AG04449 (cell line): Measurements from ENCODE around the gene CPN1.

Experiments used
- CTCF ChIA-PET: fragments of 350-600 bp; formaldehyde crosslinking; extraction: SDS; loops from one replicate; lab custom pipeline; 2021; ENCODE audit warnings: antibody characterized with exemption; lab: Yijun Ruan, JAX
- POLR2A ChIA-PET: fragments of 400-600, 350-600 bp; formaldehyde crosslinking; extraction: SDS; loops from one replicate; lab custom pipeline; 2020; ENCODE audit warnings: antibody characterized with exemption, inconsistent platforms; lab: Yijun Ruan, JAX
- DNase-seq: peaks from one replicate; pipeline ENCODE4 v3.0.0-alpha.2; 2010; ENCODE audit warnings: low read depth, low spot score
- H3K4me3 ChIP-seq: 2 replicates; pipeline ENCODE4 v1.5.1; 2011; ENCODE audit warnings: low read depth, mild to moderate bottlenecking, control low read depth, low read length
- TF ChIP-seq, protein P1 (sequence below): IDR thresholded peaks from one replicate; pipeline ENCODE4 v1.5.1; 2011; ENCODE audit warnings: mild to moderate bottlenecking, moderate library complexity, low read length, control low read depth, inconsistent platforms; ENCODE audit not compliant: insufficient read depth; ENCODE audit errors: missing control alignments

Gene CPN1

DNA sequence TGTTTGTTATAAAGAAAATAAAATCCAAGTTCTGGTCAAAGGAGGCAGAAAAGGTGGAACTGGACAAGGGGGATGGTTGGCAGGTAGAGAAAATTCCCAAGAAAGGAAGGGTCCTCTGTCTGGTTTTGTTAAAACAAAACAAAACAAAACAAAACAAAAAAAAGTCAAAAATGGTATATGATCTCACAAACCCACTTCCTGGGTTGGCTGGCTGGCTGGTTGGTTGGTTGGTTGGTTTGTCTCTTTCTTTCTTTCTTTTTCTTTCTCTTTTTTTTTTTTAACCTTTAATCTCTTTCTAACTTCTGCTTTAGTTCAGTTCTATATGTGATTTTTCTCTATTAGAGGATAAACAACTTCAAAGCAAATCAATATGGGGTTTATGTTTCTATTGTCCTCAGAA, 41.1 kb upstream of the CPN1 start:
- no peak overlapping the region for H3K4me3 ChIP-seq
- ChIA-PET CTCF (interaction anchor here (2.9 kb wide), 1 partner anchor 9 kb away, joined by 6 read pairs; no protein-coding TSS in a partner anchor), POLR2A (interaction anchor here (0.5 kb wide), 1 partner anchor 418 kb away, joined by 3 read pairs; no protein-coding TSS in a partner anchor)
- TF ChIP-seq, protein P1, sequence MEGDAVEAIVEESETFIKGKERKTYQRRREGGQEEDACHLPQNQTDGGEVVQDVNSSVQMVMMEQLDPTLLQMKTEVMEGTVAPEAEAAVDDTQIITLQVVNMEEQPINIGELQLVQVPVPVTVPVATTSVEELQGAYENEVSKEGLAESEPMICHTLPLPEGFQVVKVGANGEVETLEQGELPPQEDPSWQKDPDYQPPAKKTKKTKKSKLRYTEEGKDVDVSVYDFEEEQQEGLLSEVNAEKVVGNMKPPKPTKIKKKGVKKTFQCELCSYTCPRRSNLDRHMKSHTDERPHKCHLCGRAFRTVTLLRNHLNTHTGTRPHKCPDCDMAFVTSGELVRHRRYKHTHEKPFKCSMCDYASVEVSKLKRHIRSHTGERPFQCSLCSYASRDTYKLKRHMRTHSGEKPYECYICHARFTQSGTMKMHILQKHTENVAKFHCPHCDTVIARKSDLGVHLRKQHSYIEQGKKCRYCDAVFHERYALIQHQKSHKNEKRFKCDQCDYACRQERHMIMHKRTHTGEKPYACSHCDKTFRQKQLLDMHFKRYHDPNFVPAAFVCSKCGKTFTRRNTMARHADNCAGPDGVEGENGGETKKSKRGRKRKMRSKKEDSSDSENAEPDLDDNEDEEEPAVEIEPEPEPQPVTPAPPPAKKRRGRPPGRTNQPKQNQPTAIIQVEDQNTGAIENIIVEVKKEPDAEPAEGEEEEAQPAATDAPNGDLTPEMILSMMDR, result no peak
- DNase-seq, result no peak

DNA sequence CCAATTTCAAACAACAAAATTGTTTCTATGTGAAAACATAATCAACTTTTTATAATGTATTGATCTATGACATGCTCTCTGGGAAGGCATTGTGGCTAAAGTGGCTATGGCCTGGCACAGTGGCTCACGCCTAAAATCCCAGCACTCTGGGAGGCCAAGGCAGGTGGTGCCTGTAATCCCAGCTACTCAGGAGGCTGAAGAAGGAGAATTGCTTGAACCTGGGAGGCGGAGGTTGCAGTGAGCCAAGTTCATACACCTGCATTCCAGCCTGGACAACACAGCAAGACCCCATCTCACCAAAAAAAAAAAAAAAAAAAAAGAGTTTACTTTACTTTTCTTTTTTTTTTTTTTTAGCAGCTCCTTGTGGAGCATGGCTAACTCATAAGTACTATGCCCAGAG, 38.9 kb upstream of the CPN1 start:
- DNase-seq, result no peak
- ChIA-PET CTCF (no interaction called here), POLR2A (no interaction called here)
- H3K4me3 ChIP-seq, result no peak overlapping the region
- TF ChIP-seq, protein P1, result no peak

DNA sequence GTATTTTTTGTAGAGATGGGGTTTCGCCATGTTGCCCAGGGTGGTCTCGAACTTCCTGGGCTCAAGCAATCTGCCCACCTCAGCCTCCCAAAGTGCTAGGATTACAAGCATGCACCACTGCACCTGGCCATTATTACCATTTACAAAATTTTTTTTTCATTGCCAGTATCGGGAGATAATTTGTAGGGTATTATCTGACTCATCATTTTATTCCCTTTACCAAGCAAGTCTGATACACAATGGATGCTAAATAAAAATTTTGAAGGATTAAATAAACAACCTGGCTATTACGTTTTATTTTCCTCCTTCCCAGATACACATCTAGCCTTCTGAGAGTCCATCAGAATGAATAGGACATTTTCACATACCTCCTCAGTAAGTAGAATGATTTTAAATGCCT, 38.1 kb upstream of the CPN1 start:
- TF ChIP-seq, protein P1, result no peak
- CTCF ChIA-PET, result no interaction called here
- no peak for DNase-seq
- H3K4me3 ChIP-seq, result no peak overlapping the region
- POLR2A ChIA-PET, result no interaction called here

DNA sequence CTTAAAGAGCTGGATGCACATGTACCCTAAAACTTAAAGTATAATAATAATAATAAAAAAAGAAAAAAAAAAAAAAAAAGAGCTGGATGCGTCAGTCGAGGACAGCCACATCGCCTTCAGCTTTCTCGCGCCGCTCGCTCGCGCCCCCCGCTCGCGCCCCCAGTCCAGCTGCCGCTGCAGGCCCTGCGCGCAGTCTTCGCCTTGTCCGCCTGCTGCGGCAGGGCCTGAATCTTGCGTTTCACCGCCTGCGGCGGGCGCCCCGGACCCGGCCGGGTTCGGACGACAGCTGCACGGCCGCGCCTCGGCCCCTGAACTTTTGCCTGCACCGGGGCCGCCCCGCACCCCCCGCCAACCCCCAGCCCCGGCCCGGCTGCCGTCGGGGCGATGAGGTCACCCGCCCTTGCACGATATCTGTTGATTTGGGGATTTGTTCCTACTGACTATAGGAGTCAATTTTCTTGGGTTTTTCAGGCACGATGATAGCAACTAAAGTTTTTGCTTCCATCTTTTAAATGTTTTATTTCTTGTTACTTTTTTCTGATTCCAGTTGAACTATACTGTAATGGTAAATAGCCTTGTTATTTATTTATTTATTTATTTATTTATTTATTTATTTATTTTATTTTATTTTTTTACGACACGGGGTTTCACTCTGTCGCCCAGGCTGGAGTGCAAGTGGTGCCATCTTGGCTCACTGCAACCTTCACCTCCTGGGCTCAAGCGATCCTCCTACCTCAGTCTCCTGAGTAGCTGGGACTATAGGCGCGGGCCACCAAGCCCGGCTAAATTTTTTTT, 33.5 kb upstream of the CPN1 start:
- H3K4me3 ChIP-seq, result no peak overlapping the region
- CTCF ChIA-PET, result interaction anchor here (0.9 kb wide), 1 partner anchor 54 kb away, joined by 3 read pairs; no protein-coding TSS in a partner anchor
- DNase-seq, result no peak
- POLR2A ChIA-PET, result no interaction called here
- TF ChIP-seq, protein P1, result no peak

DNA sequence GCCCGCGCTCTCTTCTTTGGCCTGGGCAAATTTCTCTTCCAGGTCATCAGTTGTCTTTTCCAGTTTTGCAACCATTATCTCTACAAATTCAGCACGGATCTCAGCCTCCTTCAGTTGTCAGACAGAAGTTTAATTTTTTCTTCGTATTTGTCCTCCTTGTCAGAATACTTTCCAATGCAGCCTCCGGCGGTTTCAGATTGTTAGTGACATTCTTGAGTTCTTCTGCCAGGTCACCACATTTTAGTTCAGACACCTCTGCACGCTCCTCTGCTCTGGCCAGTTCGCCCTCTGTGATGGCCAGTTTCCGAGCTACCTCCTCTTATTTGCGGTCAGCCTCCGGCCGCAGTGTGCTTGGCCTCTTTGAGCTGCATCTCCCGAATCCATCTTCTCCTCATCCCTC, 32.8 kb upstream of the CPN1 start:
- TF ChIP-seq, protein P1, result no peak
- no peak overlapping the region for H3K4me3 ChIP-seq
- DNase-seq, result no peak
- ChIA-PET CTCF (interaction anchor here (0.9 kb wide), 1 partner anchor 53 kb away, joined by 3 read pairs; no protein-coding TSS in a partner anchor), POLR2A (no interaction called here)

DNA sequence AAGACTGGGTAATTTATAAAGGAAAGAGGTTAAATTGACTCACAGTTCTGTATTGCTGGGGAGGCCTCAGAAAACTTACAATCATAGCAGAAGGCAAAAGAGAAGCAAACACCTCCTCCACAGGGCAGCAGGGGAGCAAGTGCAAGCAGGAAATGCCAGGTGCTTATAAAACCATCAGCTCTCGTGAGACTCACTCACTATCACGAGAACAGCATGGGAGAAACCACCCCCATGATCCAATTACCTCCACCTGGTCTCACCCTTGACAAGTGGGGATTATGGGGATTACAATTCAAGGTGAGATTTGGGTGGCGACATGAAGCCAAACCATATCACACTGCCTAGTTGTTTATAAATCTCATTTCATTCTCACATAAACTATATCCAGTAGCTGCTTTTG, 28.0 kb upstream of the CPN1 start:
- no peak overlapping the region for H3K4me3 ChIP-seq
- TF ChIP-seq, protein P1, result no peak
- POLR2A ChIA-PET, result no interaction called here
- no peak for DNase-seq
- CTCF ChIA-PET, result no interaction called here
